Keratinocyte (primary cell): ENCODE results near the gene ERFE. TPM values are rescaled to one million over a fixed set of nuclear protein-coding genes. Genes with fewer than 3 reads are reported as not detected.

Experiments used
- DNase-seq: peaks from one replicate; pipeline ENCODE4 v3.0.0-alpha.2; 2011; ENCODE audit warnings: low read depth, missing footprints, low spot score
- FAIRE-seq: peaks from 2 replicates; lab custom pipeline; 2011; peaks lifted over from hg19 to GRCh38; lab: Jason Lieb, UNC
- H2AFZ ChIP-seq: 2 replicates; pipeline ENCODE4 v1.6.0; 2012; ENCODE audit warnings: low read length, control low read depth, inconsistent platforms; ENCODE audit not compliant: control insufficient read depth
- H3K27ac ChIP-seq: 2 replicates; pipeline ENCODE4 v1.5.1; 2011; ENCODE audit warnings: low read length; ENCODE audit not compliant: control insufficient read depth, insufficient read depth
- H3K27me3 ChIP-seq: 3 replicates; pipeline ENCODE4 v1.6.0; 2011; ENCODE audit warnings: low read length; ENCODE audit not compliant: control insufficient read depth, insufficient read depth; ENCODE audit errors: extremely low read depth
- H3K36me3 ChIP-seq, 2 experiments: 2 replicates in 1 of 2; 3 replicates in 1 of 2; pipeline ENCODE4 v1.5.1; 2011; ENCODE audit warnings: low read length in 2 of 2, mild to moderate bottlenecking in 1 of 2; ENCODE audit not compliant: control insufficient read depth in 2 of 2, insufficient read depth in 2 of 2; ENCODE audit errors: extremely low read depth in 1 of 2
- H3K4me1 ChIP-seq: 3 replicates; pipeline ENCODE4 v1.5.1; 2011; ENCODE audit warnings: low read length; ENCODE audit not compliant: control insufficient read depth, insufficient read depth; ENCODE audit errors: extremely low read depth
- H3K4me2 ChIP-seq: 3 replicates; pipeline ENCODE4 v1.6.0; 2011; ENCODE audit warnings: low read depth, low read length; ENCODE audit not compliant: control insufficient read depth, insufficient read depth; ENCODE audit errors: extremely low read depth
- H3K4me3 ChIP-seq, 3 experiments: fragments of 200-600 bp in 1 of 3; sonication (generic) in 1 of 3; 2 replicates in 2 of 3; 3 replicates in 1 of 3; pipeline ENCODE4 v1.5.1; 2011 to 2016; ENCODE audit warnings: low read length in 3 of 3, mild to moderate bottlenecking in 3 of 3, control low read depth in 2 of 3, inconsistent platforms in 1 of 3, low read depth in 1 of 3, mixed read lengths in 1 of 3, mixed run types in 1 of 3, moderate library complexity in 1 of 3; ENCODE audit not compliant: control insufficient read depth in 2 of 3, insufficient read depth in 2 of 3; ENCODE audit errors: extremely low read depth in 1 of 3
- H3K79me2 ChIP-seq: 2 replicates; pipeline ENCODE4 v1.6.0; 2012; ENCODE audit warnings: low read length; ENCODE audit not compliant: control insufficient read depth, insufficient read depth
- H3K9ac ChIP-seq: 3 replicates; pipeline ENCODE4 v1.6.0; 2011; ENCODE audit warnings: low read length; ENCODE audit not compliant: control insufficient read depth, insufficient read depth; ENCODE audit errors: extremely low read depth
- H3K9me1 ChIP-seq: 3 replicates; pipeline ENCODE4 v1.6.0; 2011; ENCODE audit warnings: low read length; ENCODE audit not compliant: control insufficient read depth, insufficient read depth; ENCODE audit errors: extremely low read depth
- H3K9me3 ChIP-seq: 2 replicates; pipeline ENCODE4 v1.5.1; 2012; ENCODE audit warnings: low read depth, low read length; ENCODE audit not compliant: control insufficient read depth
- H4K20me1 ChIP-seq: 3 replicates; pipeline ENCODE4 v1.6.0; 2011; ENCODE audit warnings: low read length; ENCODE audit not compliant: control insufficient read depth, insufficient read depth; ENCODE audit errors: extremely low read depth
- EZH2 ChIP-seq: IDR thresholded peaks from one replicate; pipeline ENCODE4 v1.6.1; 2012; ENCODE audit warnings: inconsistent platforms, mild to moderate bottlenecking, low read length, moderate library complexity
- dilution Hi-C: fragments of 300-500 bp; cut with MboI; formaldehyde crosslinking; loops from one replicate; pipeline ENCODE4 v1.7.0; 2020; ENCODE audit warnings: low sequenced_read_pairs; ENCODE audit not compliant: extremely low pct_ligation_motif_present
- polyA plus RNA-seq, 5 experiments: library from polyadenylated mRNA; depleted of rRNA in 3 of 5; stranded (reverse) in 3 of 5; stranded (forward) in 1 of 5; unstranded in 1 of 5; fragments of >200 nt; gene quantifications; 1 replicate in 1 of 5; 2 replicates in 3 of 5; 3 replicates in 1 of 5; pipeline versions ENCODE4 v1.2.1 to v1.2.3, GENCODE V29; 2011 to 2012; ENCODE audit warnings: missing spikeins in 2 of 5, low read depth in 1 of 5, low replicate concordance in 1 of 5
- TF ChIP-seq, protein P1 (sequence below), 3 experiments: IDR thresholded peaks in 1 of 3; conservative IDR thresholded peaks in 1 of 3; optimal IDR thresholded peaks in 1 of 3; 2 replicates in 2 of 3; 3 replicates in 1 of 3; pipeline versions ENCODE3 to v1.5.1; 2011; ENCODE audit warnings: low read length in 3 of 3, mild to moderate bottlenecking in 3 of 3, moderate library complexity in 2 of 3, control low read depth in 1 of 3, inconsistent platforms in 1 of 3; ENCODE audit not compliant: insufficient read depth in 2 of 3; ENCODE audit errors: extremely low read depth in 1 of 3

Gene ERFE
- polyA plus RNA-seq, 1 donor (not counting 4 experiments of a cell fraction or from before 2014, with no cell fraction given) = 0.14 TPM

DNA sequence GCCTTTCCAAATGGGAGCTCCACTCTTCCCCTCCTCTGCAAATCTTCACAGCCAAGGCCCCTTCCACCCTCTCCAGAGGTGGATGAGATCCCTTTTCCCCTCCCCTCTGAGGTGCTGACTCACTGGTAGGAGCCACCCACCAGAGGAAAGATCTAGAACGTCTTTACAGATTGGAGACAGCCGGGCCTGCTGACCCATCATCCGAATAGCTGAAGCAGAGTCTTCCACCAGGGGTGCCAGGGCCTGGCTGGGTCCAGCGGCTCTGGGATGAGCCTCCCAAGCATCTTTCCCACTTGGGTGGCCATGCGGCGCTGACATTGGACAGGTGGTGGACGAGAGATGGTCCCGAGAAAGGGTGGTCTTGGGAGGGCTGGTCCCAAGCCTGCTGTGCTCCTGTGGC lies 9.0 kb downstream of the ERFE start:
- H3K9me1 ChIP-seq = no peaks in the 10 kb centered on the region
- TF ChIP-seq, protein P1, sequence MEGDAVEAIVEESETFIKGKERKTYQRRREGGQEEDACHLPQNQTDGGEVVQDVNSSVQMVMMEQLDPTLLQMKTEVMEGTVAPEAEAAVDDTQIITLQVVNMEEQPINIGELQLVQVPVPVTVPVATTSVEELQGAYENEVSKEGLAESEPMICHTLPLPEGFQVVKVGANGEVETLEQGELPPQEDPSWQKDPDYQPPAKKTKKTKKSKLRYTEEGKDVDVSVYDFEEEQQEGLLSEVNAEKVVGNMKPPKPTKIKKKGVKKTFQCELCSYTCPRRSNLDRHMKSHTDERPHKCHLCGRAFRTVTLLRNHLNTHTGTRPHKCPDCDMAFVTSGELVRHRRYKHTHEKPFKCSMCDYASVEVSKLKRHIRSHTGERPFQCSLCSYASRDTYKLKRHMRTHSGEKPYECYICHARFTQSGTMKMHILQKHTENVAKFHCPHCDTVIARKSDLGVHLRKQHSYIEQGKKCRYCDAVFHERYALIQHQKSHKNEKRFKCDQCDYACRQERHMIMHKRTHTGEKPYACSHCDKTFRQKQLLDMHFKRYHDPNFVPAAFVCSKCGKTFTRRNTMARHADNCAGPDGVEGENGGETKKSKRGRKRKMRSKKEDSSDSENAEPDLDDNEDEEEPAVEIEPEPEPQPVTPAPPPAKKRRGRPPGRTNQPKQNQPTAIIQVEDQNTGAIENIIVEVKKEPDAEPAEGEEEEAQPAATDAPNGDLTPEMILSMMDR (optimal IDR thresholded peaks at IDR 0.05 in 1 of 3, IDR thresholded peaks at IDR 0.05 in 1 of 3, conservative IDR thresholded peaks at IDR 0.05 in 1 of 3; ENCODE audit: extremely low read depth in 1 of 3, insufficient read depth in 2 of 3, low read length in 3 of 3) = no peak
- no peak for TF ChIP-seq EZH2
- dilution Hi-C loops = no loop called here
- H3K4me2 ChIP-seq = no peak overlapping the region
- FAIRE-seq = no peak
- H4K20me1 ChIP-seq = no peaks in the 10 kb centered on the region
- peaks cover 12% of the 10 kb centered on the region for H3K27me3 ChIP-seq
- DNase-seq = no peak
- peaks cover 34% of the 10 kb centered on the region for H3K4me1 ChIP-seq
- H3K79me2 ChIP-seq = no peaks in the 10 kb centered on the region
- no peak overlapping the region for H3K27ac ChIP-seq
- no peak overlapping the region for H3K9ac ChIP-seq
- no peaks in the 10 kb centered on the region for H3K9me3 ChIP-seq
- H3K4me3 ChIP-seq = no peak overlapping the region
- H3K36me3 ChIP-seq = peaks cover 14 to 42% of the 10 kb centered on the region in 2 experiments
- no peak overlapping the region for H2AFZ ChIP-seq

GRCh38 chr2:238168196-238169047 lies 9.7 kb downstream of the ERFE start:
- TF ChIP-seq, protein P1 (optimal IDR thresholded peaks at IDR 0.05 in 1 of 3, IDR thresholded peaks at IDR 0.05 in 1 of 3, conservative IDR thresholded peaks at IDR 0.05 in 1 of 3; ENCODE audit: extremely low read depth in 1 of 3, insufficient read depth in 2 of 3, low read length in 3 of 3) = no peak
- TF ChIP-seq EZH2 = no peak
- peak; percentile 9 for FAIRE-seq
- H3K9ac ChIP-seq = peak overlapping the region; percentile 68
- peak overlapping the region; percentile 63 for H3K4me2 ChIP-seq
- H3K27me3 ChIP-seq = peaks cover 5% of the 10 kb centered on the region
- peak overlapping the region; percentile 93 for H3K27ac ChIP-seq
- H3K4me1 ChIP-seq = peaks cover 34% of the 10 kb centered on the region
- H3K9me3 ChIP-seq = no peaks in the 10 kb centered on the region
- DNase-seq = no peak
- H3K4me3 ChIP-seq = peak overlapping the region in 1 of 3 experiments; percentile 37
- H3K36me3 ChIP-seq = peaks cover 18 to 47% of the 10 kb centered on the region in 2 experiments
- H4K20me1 ChIP-seq = no peaks in the 10 kb centered on the region
- no peaks in the 10 kb centered on the region for H3K9me1 ChIP-seq
- H3K79me2 ChIP-seq = no peaks in the 10 kb centered on the region
- H2AFZ ChIP-seq = no peak overlapping the region
- dilution Hi-C loops = no loop called here
